ENCODE data around the gene RIPOR3.
"Not testable (repeated sequence)": the region's sequence is repeated elsewhere in the genome, so short reads cannot be mapped to it uniquely, and the experiment has no call there.

Gene RIPOR3

DNA sequence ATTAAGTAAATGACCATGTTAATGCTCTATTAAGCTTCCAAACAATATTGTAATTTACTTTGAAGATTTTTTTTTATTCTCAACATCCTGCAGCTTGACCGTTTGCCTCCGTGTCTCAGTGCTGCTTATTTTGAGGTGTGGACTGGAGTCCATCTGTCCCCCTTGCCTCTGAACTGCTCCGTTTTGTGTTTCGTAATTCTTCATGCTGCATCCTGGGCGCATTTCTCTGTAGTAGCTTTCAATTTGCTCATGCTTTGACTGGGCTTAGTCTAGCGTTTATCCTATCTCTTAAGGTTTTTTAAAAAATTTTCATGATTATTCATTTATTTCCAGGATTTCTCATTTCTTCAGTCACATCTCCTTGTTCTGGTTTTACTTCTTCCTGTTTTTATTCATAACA lies 143.4 kb downstream of the RIPOR3 start:
- H3K4me3 ChIP-seq (replicated peaks; ENCODE audit: low read depth, low read length): no peak overlapping the region
- DNase-seq (ENCODE audit: extremely low read depth, low read depth): no peak
- TF ChIP-seq, protein P1, sequence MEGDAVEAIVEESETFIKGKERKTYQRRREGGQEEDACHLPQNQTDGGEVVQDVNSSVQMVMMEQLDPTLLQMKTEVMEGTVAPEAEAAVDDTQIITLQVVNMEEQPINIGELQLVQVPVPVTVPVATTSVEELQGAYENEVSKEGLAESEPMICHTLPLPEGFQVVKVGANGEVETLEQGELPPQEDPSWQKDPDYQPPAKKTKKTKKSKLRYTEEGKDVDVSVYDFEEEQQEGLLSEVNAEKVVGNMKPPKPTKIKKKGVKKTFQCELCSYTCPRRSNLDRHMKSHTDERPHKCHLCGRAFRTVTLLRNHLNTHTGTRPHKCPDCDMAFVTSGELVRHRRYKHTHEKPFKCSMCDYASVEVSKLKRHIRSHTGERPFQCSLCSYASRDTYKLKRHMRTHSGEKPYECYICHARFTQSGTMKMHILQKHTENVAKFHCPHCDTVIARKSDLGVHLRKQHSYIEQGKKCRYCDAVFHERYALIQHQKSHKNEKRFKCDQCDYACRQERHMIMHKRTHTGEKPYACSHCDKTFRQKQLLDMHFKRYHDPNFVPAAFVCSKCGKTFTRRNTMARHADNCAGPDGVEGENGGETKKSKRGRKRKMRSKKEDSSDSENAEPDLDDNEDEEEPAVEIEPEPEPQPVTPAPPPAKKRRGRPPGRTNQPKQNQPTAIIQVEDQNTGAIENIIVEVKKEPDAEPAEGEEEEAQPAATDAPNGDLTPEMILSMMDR (IDR thresholded peaks at IDR 0.05; ENCODE audit: low read depth, low read length, missing control alignments): no peak

DNA sequence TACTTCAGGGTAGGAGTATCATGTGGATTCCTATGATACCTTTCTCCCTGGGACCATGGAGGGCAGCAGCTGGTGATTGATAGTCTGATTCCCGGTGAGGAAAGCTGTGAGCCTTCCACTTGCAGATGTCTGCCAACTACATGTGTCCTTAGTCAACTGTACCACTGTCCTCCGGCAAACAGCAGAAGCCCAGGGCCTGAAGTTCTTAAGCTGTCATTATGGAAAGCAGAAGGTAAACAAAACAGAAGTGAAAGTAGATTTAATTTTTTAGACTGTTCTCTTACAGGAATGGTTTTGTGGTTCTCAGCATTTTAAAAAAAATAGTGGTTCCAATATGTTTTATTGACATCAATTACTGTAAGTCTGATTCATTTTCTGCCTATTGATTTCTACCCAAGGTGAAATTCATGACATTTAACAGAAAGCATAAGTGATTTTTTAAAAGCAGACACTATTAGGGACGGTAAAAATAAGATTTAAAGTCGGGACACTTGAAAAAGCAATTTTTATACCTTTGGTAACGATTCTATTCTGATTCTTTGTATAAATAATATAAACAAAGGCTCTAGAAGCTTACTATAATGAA lies 144.5 kb downstream of the RIPOR3 start:
- no peak for DNase-seq (ENCODE audit: extremely low read depth, low read depth)
- TF ChIP-seq, protein P1 (IDR thresholded peaks at IDR 0.05; ENCODE audit: low read depth, low read length, missing control alignments): no peak
- no peak overlapping the region for H3K4me3 ChIP-seq (replicated peaks; ENCODE audit: low read depth, low read length)

DNA sequence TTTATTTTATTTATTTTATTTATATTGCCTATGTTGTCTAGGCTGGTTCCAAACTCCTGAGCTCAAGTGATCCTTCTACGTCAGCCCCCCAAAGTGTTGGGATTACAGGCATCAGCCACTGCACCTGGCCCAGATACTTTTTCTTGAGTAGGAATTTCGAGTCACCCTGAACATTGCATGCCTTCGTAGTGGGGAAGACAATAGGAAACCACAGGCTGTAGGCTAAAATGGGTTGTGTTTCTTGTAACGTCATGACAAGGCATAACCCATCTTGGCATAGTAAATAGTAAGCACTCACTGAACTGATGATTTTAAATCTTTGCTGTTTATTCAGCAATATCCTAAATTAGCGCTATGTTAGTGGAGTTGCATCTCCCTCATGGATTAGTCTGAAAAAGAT lies 146.2 kb downstream of the RIPOR3 start:
- TF ChIP-seq, protein P1 (IDR thresholded peaks at IDR 0.05; ENCODE audit: low read depth, low read length, missing control alignments): no peak
- H3K4me3 ChIP-seq (replicated peaks; ENCODE audit: low read depth, low read length): no peak overlapping the region
- DNase-seq (ENCODE audit: extremely low read depth, low read depth): no peak

DNA sequence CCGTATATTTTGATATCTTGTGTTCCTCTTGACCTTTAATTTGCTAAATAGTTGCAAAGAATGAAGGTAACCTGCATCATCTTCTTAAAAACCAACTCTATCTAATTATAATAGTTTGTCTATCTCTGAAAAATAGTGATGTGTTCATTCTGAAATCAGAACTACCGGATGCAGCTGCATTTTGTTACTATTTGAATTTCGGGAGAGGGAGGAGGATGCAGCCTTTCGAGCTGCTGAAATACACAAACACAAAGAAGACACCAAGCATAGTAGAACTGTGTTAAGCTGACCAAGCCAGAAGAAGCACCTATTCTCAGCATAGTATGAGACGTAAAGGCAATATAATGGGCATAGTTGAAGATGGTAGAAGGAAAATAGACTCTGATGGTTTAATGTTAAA lies 148.0 kb downstream of the RIPOR3 start:
- no peak overlapping the region for H3K4me3 ChIP-seq (replicated peaks; ENCODE audit: low read depth, low read length)
- no peak for DNase-seq (ENCODE audit: extremely low read depth, low read depth)
- TF ChIP-seq, protein P1 (IDR thresholded peaks at IDR 0.05; ENCODE audit: low read depth, low read length, missing control alignments): no peak

DNA sequence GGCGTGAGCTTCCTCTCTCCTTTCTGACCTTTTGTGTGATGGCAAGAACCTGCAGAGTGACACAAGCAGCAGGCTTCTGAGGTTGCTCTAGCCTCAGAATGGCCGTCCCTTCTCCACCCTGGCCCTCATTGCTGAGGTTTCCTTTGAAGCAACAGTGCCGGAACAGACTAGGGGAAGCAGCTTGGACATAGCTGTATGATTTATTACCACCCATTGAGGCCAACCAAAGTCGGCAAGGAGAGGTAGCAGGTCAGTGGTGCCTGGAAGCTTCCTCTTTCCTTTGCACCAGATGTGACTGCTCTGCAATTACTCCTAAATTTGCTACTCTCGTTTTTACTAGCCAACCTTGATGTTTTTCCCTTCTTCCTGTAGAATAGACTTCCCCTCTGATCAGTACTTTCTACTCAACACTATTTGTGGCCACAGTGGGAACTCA lies 149.7 kb downstream of the RIPOR3 start:
- no peak for DNase-seq (ENCODE audit: extremely low read depth, low read depth)
- TF ChIP-seq, protein P1 (IDR thresholded peaks at IDR 0.05; ENCODE audit: low read depth, low read length, missing control alignments): no peak
- no peak overlapping the region for H3K4me3 ChIP-seq (replicated peaks; ENCODE audit: low read depth, low read length)

DNA sequence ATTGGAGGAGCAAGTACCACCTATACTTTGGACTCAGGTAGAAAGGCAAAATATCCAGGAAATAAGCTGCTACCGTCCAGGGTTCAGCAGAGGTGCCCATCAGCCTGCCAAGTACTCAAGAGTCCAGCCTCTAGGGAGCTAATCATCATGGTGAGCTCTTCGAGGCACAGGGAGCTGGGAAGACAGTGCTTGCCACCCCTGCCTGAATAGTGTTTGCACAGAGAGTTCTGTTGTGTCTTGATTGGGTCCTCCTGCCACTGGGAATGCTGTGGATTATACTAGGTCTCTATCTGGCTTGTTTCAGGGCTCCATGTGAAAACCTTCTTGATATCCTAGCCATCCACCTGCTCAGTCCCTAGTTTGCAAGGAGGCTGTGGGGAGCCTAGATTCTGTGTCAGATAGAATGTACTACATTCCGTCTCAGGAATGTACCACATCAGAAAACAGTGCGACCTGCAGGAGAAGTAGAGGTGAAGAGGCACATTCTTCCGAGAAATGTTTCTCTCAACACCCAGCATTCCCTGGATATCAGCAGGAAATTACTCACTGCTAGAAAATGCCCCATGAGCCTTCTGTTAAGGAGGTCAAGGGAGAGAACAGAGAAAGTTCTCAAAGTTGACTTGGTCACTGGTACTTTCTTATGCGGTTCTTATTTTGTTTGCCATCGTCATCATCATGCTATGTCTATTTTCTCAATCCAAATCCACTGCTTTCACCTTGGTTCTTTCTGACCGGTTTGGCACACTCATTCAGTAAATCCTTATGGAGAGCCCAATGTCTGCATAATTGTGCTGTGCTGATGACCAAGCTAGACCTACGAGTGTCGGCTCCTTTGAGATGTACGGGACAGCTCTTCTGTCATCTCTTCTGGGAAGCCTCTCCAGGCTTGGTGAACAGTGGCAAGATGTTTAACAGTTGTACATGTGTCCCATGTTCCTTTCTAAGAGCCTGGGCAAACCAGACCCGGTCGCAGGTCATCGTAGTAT lies 150.4 kb downstream of the RIPOR3 start:
- peak; percentile 52 for DNase-seq (ENCODE audit: extremely low read depth, low read depth)
- H3K4me3 ChIP-seq (replicated peaks; ENCODE audit: low read depth, low read length): no peak overlapping the region

DNA sequence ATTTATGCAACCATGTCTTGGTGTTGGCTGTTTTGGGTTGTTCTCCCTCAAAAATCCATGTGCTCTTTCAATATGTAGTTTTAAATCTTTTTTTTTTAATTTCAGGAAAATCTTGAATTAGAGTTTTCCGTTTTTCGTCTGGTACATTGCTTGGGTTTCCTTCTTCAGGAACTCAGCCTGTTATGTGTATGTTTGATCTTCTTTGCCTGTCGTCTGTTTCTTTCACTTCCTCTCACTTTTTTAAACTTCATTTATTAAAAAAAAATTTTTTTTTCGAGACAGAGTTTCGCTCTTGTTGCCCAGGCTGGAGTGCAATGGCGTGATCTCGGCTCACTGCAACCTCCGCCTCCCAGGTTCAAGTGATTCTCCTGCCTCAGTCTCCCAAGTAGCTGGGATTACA lies 151.5 kb downstream of the RIPOR3 start:
- DNase-seq (ENCODE audit: extremely low read depth, low read depth); H3K4me3 ChIP-seq (replicated peaks; ENCODE audit: low read depth, low read length): not testable (repeated sequence)

More for the DNA sequence above, 150.4 kb downstream of the RIPOR3 start:
- TF ChIP-seq, protein P1 (IDR thresholded peaks at IDR 0.05; ENCODE audit: low read depth, low read length, missing control alignments): no peak

All from HFF-Myc (cell line).